H1 (cell line): Measurements from ENCODE around the gene OGFOD3. TPM values are rescaled to one million over a fixed set of nuclear protein-coding genes. Genes with fewer than 3 reads are reported as not detected.

ENCODE experiments used
- CTCF ChIA-PET: fragments of 300-600 bp; sonication (Branson Sonifier 250); formaldehyde crosslinking; loops from one replicate; lab custom pipeline; 2021; ENCODE audit not compliant: partially characterized antibody; lab: Charles Lee
- POLR2A ChIA-PET: fragments of 300-600 bp; sonication (Branson Sonifier 250); formaldehyde crosslinking; loops from one replicate; lab custom pipeline; 2021; ENCODE audit warnings: inconsistent platforms; ENCODE audit not compliant: partially characterized antibody; lab: Charles Lee
- DNase-seq, 2 experiments: peaks; one replicate each; pipeline versions ENCODE4 v3.0.0 to v3.0.0-alpha.2; 2010 to 2022; ENCODE audit warnings: low spot score in 2 of 2, low read depth in 1 of 2, mixed read lengths in 1 of 2
- FAIRE-seq: peaks from 2 replicates; lab custom pipeline; 2011; peaks lifted over from hg19 to GRCh38; lab: Jason Lieb, UNC
- H2AFZ ChIP-seq: 2 replicates; pipeline ENCODE4 v1.8.1; 2012; ENCODE audit warnings: low read length, inconsistent platforms
- H2AK5ac ChIP-seq: 2 replicates; pipeline ENCODE4 v1.6.1; 2013; ENCODE audit warnings: low read depth, low read length
- H2BK120ac ChIP-seq: replicated peaks from 2 replicates; pipeline ENCODE3; 2013; ENCODE audit warnings: low read depth, low read length, inconsistent platforms
- H2BK12ac ChIP-seq: 2 replicates; pipeline ENCODE4 v1.6.1; 2013; ENCODE audit warnings: low read depth, low read length
- H2BK15ac ChIP-seq: 2 replicates; pipeline ENCODE4 v1.6.1; 2013; ENCODE audit warnings: low read length
- H2BK20ac ChIP-seq: 2 replicates; pipeline ENCODE4 v1.6.1; 2013; ENCODE audit warnings: low read length
- H2BK5ac ChIP-seq: 2 replicates; pipeline ENCODE4 v1.6.1; 2013; ENCODE audit warnings: low read depth, low read length
- H3K14ac ChIP-seq: 2 replicates; pipeline ENCODE4 v1.6.1; 2013; ENCODE audit warnings: inconsistent platforms; ENCODE audit not compliant: insufficient read length
- H3K18ac ChIP-seq: 2 replicates; pipeline ENCODE4 v1.6.1; 2013; ENCODE audit warnings: low read length; ENCODE audit errors: extremely low read depth
- H3K23ac ChIP-seq: 2 replicates; pipeline ENCODE4 v1.6.1; 2013; ENCODE audit warnings: inconsistent platforms; ENCODE audit not compliant: insufficient read length
- H3K23me2 ChIP-seq: 2 replicates; pipeline ENCODE4 v1.6.1; 2013; ENCODE audit warnings: low read depth, low read length
- H3K27ac ChIP-seq: 2 replicates; pipeline ENCODE4 v1.6.1; 2011; ENCODE audit warnings: low read depth, low read length, inconsistent platforms
- H3K27me3 ChIP-seq, 4 experiments: replicated peaks in 1 of 4; 1 replicate in 1 of 4; 2 replicates in 3 of 4; pipeline versions ENCODE4 v1.6.1 to v1.8.1; 2011 to 2013; ENCODE audit warnings: low read length in 3 of 4, mild to moderate bottlenecking in 3 of 4, inconsistent platforms in 2 of 4, mixed read lengths in 2 of 4, moderate library complexity in 1 of 4; ENCODE audit not compliant: control insufficient read depth in 3 of 4, insufficient read depth in 3 of 4; ENCODE audit errors: extremely low read depth in 1 of 4
- H3K36me3 ChIP-seq, 4 experiments: 2 replicates each; pipeline versions ENCODE4 v1.6.1 to v1.8.1; 2011 to 2013; ENCODE audit warnings: mild to moderate bottlenecking in 4 of 4, low read length in 3 of 4, moderate library complexity in 2 of 4, control low read depth in 1 of 4, inconsistent platforms in 1 of 4; ENCODE audit not compliant: insufficient read depth in 4 of 4, control insufficient read depth in 2 of 4
- H3K4ac ChIP-seq: replicated peaks from 2 replicates; pipeline ENCODE3; 2013; ENCODE audit warnings: low read length, low read depth, mixed read lengths, inconsistent platforms; ENCODE audit not compliant: insufficient read length
- H3K4me1 ChIP-seq, 4 experiments: replicated peaks in 1 of 4; 1 replicate in 1 of 4; 2 replicates in 3 of 4; pipeline versions ENCODE4 v1.6.1 to v1.8.1; 2011 to 2013; ENCODE audit warnings: low read length in 3 of 4, inconsistent platforms in 2 of 4, mixed read lengths in 1 of 4; ENCODE audit not compliant: insufficient read depth in 4 of 4, control insufficient read depth in 3 of 4
- H3K4me2 ChIP-seq, 2 experiments: 2 replicates each; pipeline versions ENCODE4 v1.6.1 to v1.8.1; 2011 to 2013; ENCODE audit warnings: low read depth in 2 of 2, low read length in 2 of 2, control low read depth in 1 of 2, inconsistent platforms in 1 of 2, mild to moderate bottlenecking in 1 of 2; ENCODE audit not compliant: insufficient read depth in 1 of 2
- H3K4me3 ChIP-seq, 4 experiments: fragments of 200-600, 300-600 bp in 1 of 4; sonication (generic), shearing (Covaris generic), sonication (Bioruptor Twin) in 1 of 4; 2 replicates each; pipeline versions ENCODE4 v1.5.1 to v1.8.1; 2011 to 2016; ENCODE audit warnings: low read length in 4 of 4, low read depth in 3 of 4, control low read depth in 2 of 4, inconsistent platforms in 2 of 4, mild to moderate bottlenecking in 2 of 4, mixed read lengths in 1 of 4, moderate library complexity in 1 of 4; ENCODE audit not compliant: insufficient read depth in 2 of 4; ENCODE audit errors: extremely low read depth in 1 of 4
- H3K56ac ChIP-seq: replicated peaks from 2 replicates; pipeline ENCODE3; 2013; ENCODE audit warnings: low read depth, mild to moderate bottlenecking, mixed read lengths, low read length, inconsistent platforms; ENCODE audit not compliant: insufficient read length
- H3K79me1 ChIP-seq: 2 replicates; pipeline ENCODE4 v1.6.1; 2013; ENCODE audit warnings: low read depth, low read length, control low read depth
- H3K79me2 ChIP-seq, 2 experiments: 2 replicates each; pipeline versions ENCODE4 v1.6.1 to v1.8.1; 2012 to 2013; ENCODE audit warnings: low read length in 2 of 2, mild to moderate bottlenecking in 2 of 2, inconsistent platforms in 1 of 2; ENCODE audit not compliant: insufficient read depth in 2 of 2, control insufficient read depth in 1 of 2
- H3K9ac ChIP-seq, 4 experiments: replicated peaks in 1 of 4; 1 replicate in 1 of 4; 2 replicates in 3 of 4; pipeline versions ENCODE4 v1.6.1 to v1.8.1; 2011 to 2013; ENCODE audit warnings: low read depth in 3 of 4, low read length in 3 of 4, control low read depth in 2 of 4, mild to moderate bottlenecking in 2 of 4, moderate library complexity in 2 of 4, inconsistent platforms in 1 of 4; ENCODE audit errors: extremely low read depth in 1 of 4
- H3K9me3 ChIP-seq, 2 experiments: 2 replicates each; pipeline versions ENCODE4 v1.6.1 to v1.8.1; 2012 to 2013; ENCODE audit warnings: mild to moderate bottlenecking in 2 of 2, moderate library complexity in 2 of 2, control low read depth in 1 of 2, inconsistent platforms in 1 of 2, low read depth in 1 of 2, low read length in 1 of 2, mixed read lengths in 1 of 2; ENCODE audit not compliant: insufficient read depth in 2 of 2
- H4K20me1 ChIP-seq, 2 experiments: replicated peaks in 1 of 2; 2 replicates each; pipeline versions ENCODE3 to v1.8.1; 2011 to 2013; ENCODE audit warnings: inconsistent platforms in 2 of 2, low read length in 2 of 2, mild to moderate bottlenecking in 1 of 2; ENCODE audit not compliant: insufficient read depth in 2 of 2, control insufficient read depth in 1 of 2
- H4K5ac ChIP-seq: 2 replicates; pipeline ENCODE4 v1.6.1; 2013; ENCODE audit warnings: low read length, low read depth, mixed read lengths, inconsistent platforms; ENCODE audit not compliant: insufficient read length
- H4K8ac ChIP-seq: 2 replicates; pipeline ENCODE4 v1.8.0; 2013; ENCODE audit warnings: mild to moderate bottlenecking, moderate library complexity, low read length, inconsistent platforms; ENCODE audit not compliant: insufficient read depth; ENCODE audit errors: extremely low read depth
- H4K91ac ChIP-seq: replicated peaks from 2 replicates; pipeline ENCODE3; 2013; ENCODE audit warnings: low read length, mixed read lengths, inconsistent platforms; ENCODE audit not compliant: insufficient read length
- ASH2L ChIP-seq: fragments of 200-600, 300-600 bp; sonication (generic); IDR thresholded peaks from one replicate; pipeline ENCODE4 v1.7.1; 2017; ENCODE audit warnings: low read length
- EP300 ChIP-seq, 2 experiments: IDR thresholded peaks; 1 replicate in 1 of 2; 2 replicates in 1 of 2; pipeline ENCODE4 v1.6.1; 2011 to 2012; ENCODE audit warnings: low read depth in 2 of 2, low read length in 2 of 2, mild to moderate bottlenecking in 2 of 2, borderline replicate concordance in 1 of 2, inconsistent platforms in 1 of 2, moderate library complexity in 1 of 2
- HDAC2 ChIP-seq, 2 experiments: fragments of 300-600 bp in 1 of 2; sonication (generic) in 1 of 2; IDR thresholded peaks; 2 replicates each; pipeline ENCODE4 v1.6.1; 2011 to 2012; ENCODE audit warnings: low read depth in 2 of 2, low read length in 2 of 2, mild to moderate bottlenecking in 2 of 2, moderate library complexity in 2 of 2, borderline replicate concordance in 1 of 2, inconsistent platforms in 1 of 2
- POLR2AphosphoS5 ChIP-seq: IDR thresholded peaks from 2 replicates; pipeline ENCODE4 v1.6.1; 2011; ENCODE audit warnings: low read depth, low read length
- RAD21 ChIP-seq, 2 experiments: IDR thresholded peaks in 1 of 2; conservative IDR thresholded peaks in 1 of 2; 2 replicates each; pipeline ENCODE4 v1.6.1; 2011; ENCODE audit warnings: low read depth in 2 of 2, low read length in 2 of 2, improper control_type of control experiment in 1 of 2, inconsistent platforms in 1 of 2, mild to moderate bottlenecking in 1 of 2, moderate library complexity in 1 of 2
- SIN3A ChIP-seq, 2 experiments: IDR thresholded peaks in 1 of 2; conservative IDR thresholded peaks in 1 of 2; 2 replicates each; pipeline ENCODE4 v1.6.1; 2011 to 2012; ENCODE audit warnings: low read length in 2 of 2, improper control_type of control experiment in 1 of 2, low read depth in 1 of 2, mild to moderate bottlenecking in 1 of 2
- SUZ12 ChIP-seq: fragments of 200-600 bp; sonication (generic); IDR thresholded peaks from 2 replicates; pipeline ENCODE4 v1.6.1; 2012; ENCODE audit warnings: mild to moderate bottlenecking, inconsistent platforms, low read length, moderate library complexity, mixed read lengths
- TEAD4 ChIP-seq: IDR thresholded peaks from 2 replicates; pipeline ENCODE4 v1.6.1; 2012; ENCODE audit warnings: low read depth, low read length, inconsistent platforms, mixed read lengths
- USF2 ChIP-seq: IDR thresholded peaks from 2 replicates; pipeline ENCODE4 v1.6.1; 2011; ENCODE audit warnings: low read length, improper control_type of control experiment
- YY1 ChIP-seq: IDR thresholded peaks from 2 replicates; pipeline ENCODE4 v1.6.1; 2011; ENCODE audit warnings: low read depth, mild to moderate bottlenecking, low read length
- WGBS, 2 experiments: shearing (Covaris generic) in 1 of 2; methylation state at CpG; one replicate each; pipeline versions ENCODE4 v1.1.6 to v1.1.7; 2013 to 2015; ENCODE audit warnings: low lambda C conversion rate in 2 of 2, mixed read lengths in 2 of 2, inconsistent platforms in 1 of 2, low coverage in 1 of 2, missing lambda C conversion rate in 1 of 2; ENCODE audit not compliant: insufficient replicate concordance in 2 of 2, insufficient coverage in 1 of 2, insufficient read length in 1 of 2; ENCODE audit errors: extremely low coverage in 1 of 2, missing lambda C conversion rate in 1 of 2; 5-methylcytosine and 5-hydroxymethylcytosine counted together
- polyA plus RNA-seq, 7 experiments: library from polyadenylated mRNA; depleted of rRNA in 3 of 7; stranded (reverse) in 5 of 7; unstranded in 2 of 7; fragments of >200 nt in 5 of 7; fragments of 200-250 nt in 2 of 7; gene quantifications; 1 replicate in 5 of 7; 2 replicates in 1 of 7; 4 replicates in 1 of 7; pipeline versions ENCODE4 v1.2.1 to v1.2.3, GENCODE V29; 2011 to 2013; ENCODE audit warnings: missing spikeins in 2 of 7, mixed read lengths in 2 of 7
- total RNA-seq: library from RNA; stranded (reverse); fragmentation: NEBNext Ultra II Directional; extraction: Animal tissue kit (Norgen Biotek cat#: 25700); gene quantifications from 2 replicates; pipeline ENCODE4 v1.2.1, GENCODE V29; 2021
- TF ChIP-seq, protein P1 (sequence below): IDR thresholded peaks from 2 replicates; pipeline ENCODE4 v1.6.1; 2012; ENCODE audit warnings: inconsistent platforms

OGFOD3 gene
- total and polyA plus RNA-seq, 2 of the 8 experiments (the other 6 are each of a cell fraction or from before 2014, with no cell fraction given) = 21.1 to 21.8 TPM

- H2AK5ac ChIP-seq = no peak overlapping the region
- no peak overlapping the region for H2BK120ac ChIP-seq
- H2BK12ac ChIP-seq = no peak overlapping the region
- no peak overlapping the region for H3K18ac ChIP-seq
- H3K14ac ChIP-seq = no peak overlapping the region
- FAIRE-seq (no peak), DNase-seq (no peak)
- H3K27ac ChIP-seq = no peak overlapping the region
- no peak overlapping the region for H4K91ac ChIP-seq
- ChIA-PET POLR2A (no interaction called here), CTCF (interaction anchor here (0.6 to 1.2 kb wide), 3 partner anchors 31 to 247 kb away, joined by 3 read pairs; no protein-coding TSS in a partner anchor)
- H3K4me2 ChIP-seq = no peak overlapping the region
- no peaks in the 10 kb centered on the region for H3K9me3 ChIP-seq
- H4K20me1 ChIP-seq = no peaks in the 10 kb centered on the region
- H3K56ac ChIP-seq = no peak overlapping the region
- H2BK5ac ChIP-seq = no peak overlapping the region
- H4K5ac ChIP-seq = no peak overlapping the region
- no peaks in the 10 kb centered on the region for H3K79me1 ChIP-seq
- no peaks in the 10 kb centered on the region for H3K23me2 ChIP-seq
- no peaks in the 10 kb centered on the region for H3K79me2 ChIP-seq
- WGBS, 2 experiments = 86% methylated on average over 8 of the region's 8 CpGs; no CpG with 5 or more reads in 1 of the 2 experiments
- H2BK15ac ChIP-seq = no peak overlapping the region
- peaks cover 0 to 6% (median 5%) of the 10 kb centered on the region in 4 experiments; a peak in 5 of 7 replicates for H3K4me1 ChIP-seq
- no peak overlapping the region for H2BK20ac ChIP-seq
- no peak overlapping the region for H3K9ac ChIP-seq
- no peaks in the 10 kb centered on the region for H3K36me3 ChIP-seq
- no peak overlapping the region for H3K23ac ChIP-seq
- no peak overlapping the region for H4K8ac ChIP-seq
- no peak overlapping the region for H3K4ac ChIP-seq
- H2AFZ ChIP-seq = no peak overlapping the region
- H3K4me3 ChIP-seq = no peak overlapping the region
- H3K27me3 ChIP-seq = no peaks in the 10 kb centered on the region
- TF ChIP-seq SIN3A (conservative IDR thresholded peaks at IDR 0.05 in 1 of 2, IDR thresholded peaks at IDR 0.05 in 1 of 2; ENCODE audit: low read depth in 1 of 2, low read length in 2 of 2) (no peak), SUZ12 (no peak), RAD21 (IDR thresholded peaks at IDR 0.05 in 1 of 2, conservative IDR thresholded peaks at IDR 0.05 in 1 of 2; ENCODE audit: low read depth in 2 of 2, low read length in 2 of 2) (no peak), EP300 (IDR thresholded peaks at IDR 0.05; ENCODE audit: borderline replicate concordance in 1 of 2, low read depth in 2 of 2, low read length in 2 of 2) (no peak), POLR2AphosphoS5 (no peak), ASH2L (no peak), USF2 (no peak), TEAD4 (no peak), HDAC2 (IDR thresholded peaks at IDR 0.05; ENCODE audit: borderline replicate concordance in 1 of 2, low read depth in 2 of 2, low read length in 2 of 2) (no peak), YY1 (no peak)
- TF ChIP-seq, protein P1, sequence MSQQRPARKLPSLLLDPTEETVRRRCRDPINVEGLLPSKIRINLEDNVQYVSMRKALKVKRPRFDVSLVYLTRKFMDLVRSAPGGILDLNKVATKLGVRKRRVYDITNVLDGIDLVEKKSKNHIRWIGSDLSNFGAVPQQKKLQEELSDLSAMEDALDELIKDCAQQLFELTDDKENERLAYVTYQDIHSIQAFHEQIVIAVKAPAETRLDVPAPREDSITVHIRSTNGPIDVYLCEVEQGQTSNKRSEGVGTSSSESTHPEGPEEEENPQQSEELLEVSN = no peak
These were observed 64.9 kb downstream of the OGFOD3 start for GRCh38 chr17:82353484-82353883.
